Psoas muscle (tissue), 8 donors: ENCODE data around the gene PKNOX2. TPM values are rescaled to one million over a fixed set of nuclear protein-coding genes. Genes with fewer than 3 reads are reported as not detected.

Experiments used
- ATAC-seq, 4 donors: fragments of 200-7000 bp; cut with Tn5 transposase; one replicate each; pipeline ENCODE4 v1.9.1; 2020; ENCODE audit warnings: moderate library complexity in 3 of 4, mild to moderate bottlenecking in 2 of 4
- DNase-seq, 2 donors: peaks; one replicate each; pipeline ENCODE4 v3.0.0-alpha.2; 2020
- H3K27ac ChIP-seq: fragments of 200-600 bp; one replicate; pipeline ENCODE4 v1.8.0; 2022
- H3K27me3 ChIP-seq, 3 donors: fragments of 200-600 bp in 1 of 3; one replicate each; pipeline versions ENCODE4 v1.6.1 to v1.8.0; 2013 to 2022; ENCODE audit warnings: low read length in 2 of 3, mild to moderate bottlenecking in 2 of 3, moderate library complexity in 1 of 3; ENCODE audit not compliant: insufficient read depth in 3 of 3
- H3K36me3 ChIP-seq, 2 donors: fragments of 200-600 bp in 1 of 2; one replicate each; pipeline versions ENCODE4 v1.6.1 to v1.8.0; 2013 to 2022; ENCODE audit warnings: low read depth in 1 of 2, mild to moderate bottlenecking in 1 of 2, moderate library complexity in 1 of 2; ENCODE audit not compliant: insufficient read depth in 1 of 2
- H3K4me1 ChIP-seq: fragments of 200-600 bp; one replicate; pipeline ENCODE4 v1.8.0; 2022
- H3K4me3 ChIP-seq: fragments of 200-600 bp; one replicate; pipeline ENCODE4 v1.8.0; 2022; ENCODE audit warnings: mild to moderate bottlenecking
- H3K9me3 ChIP-seq: fragments of 200-600 bp; one replicate; pipeline ENCODE4 v1.8.0; 2022
- WGBS, 3 donors: extraction: QIAGEN DNeasy Blood & Tissue Kit; methylation state at CpG; one replicate each; pipeline versions ENCODE4 v1.1.6 to v1.1.7; 2013; 5-methylcytosine and 5-hydroxymethylcytosine counted together
- intact Hi-C, 2 donors: fragments of 100-400 bp; cut with DNase I; formaldehyde crosslinking; loops; one replicate each; pipeline versions ENCODE4 v1.11.0 to v1.14.2; 2022
- polyA plus RNA-seq, 3 donors: library from polyadenylated mRNA; stranded (reverse); fragments of 200-250 nt; gene quantifications; one replicate each; pipeline ENCODE4 v1.2.3, GENCODE V29; 2013
- total RNA-seq, 4 donors: library from RNA; stranded (reverse); fragmentation: NEBNext Ultra II Directional in 2 of 4; extraction: Animal tissue kit (Norgen Biotek cat#: 25700) in 2 of 4; gene quantifications; one replicate each; pipeline versions ENCODE4 v1.2.1 to v1.2.4, GENCODE V29; 2021 to 2023
- TF ChIP-seq, protein P1 (sequence below): fragments of 200-600 bp; IDR thresholded peaks from one replicate; pipeline ENCODE4 v1.8.0; 2022; ENCODE audit warnings: antibody characterized with exemption
- donor health status: healthy with polysubstance abuse.
- donor health status: DM: no; HTN: no; CAD: no; lungs with moderate emphysema.
- donor health status: Bipolar disorder and iron deficiency.
- donor health status: healthy.
- donor health status: DM: yes; HTN: yes; CAD: no.
- donor health status: DM: no; HTN: no; CAD: no.
- donor health status: DM: no; HTN: no; CAD: no.
- donor health status: DM: yes; HTN: yes; CAD: no.

PKNOX2 gene
- total and polyA plus RNA-seq, 7 donors: 1.8 to 30.5 (median 14.5) TPM

DNA sequence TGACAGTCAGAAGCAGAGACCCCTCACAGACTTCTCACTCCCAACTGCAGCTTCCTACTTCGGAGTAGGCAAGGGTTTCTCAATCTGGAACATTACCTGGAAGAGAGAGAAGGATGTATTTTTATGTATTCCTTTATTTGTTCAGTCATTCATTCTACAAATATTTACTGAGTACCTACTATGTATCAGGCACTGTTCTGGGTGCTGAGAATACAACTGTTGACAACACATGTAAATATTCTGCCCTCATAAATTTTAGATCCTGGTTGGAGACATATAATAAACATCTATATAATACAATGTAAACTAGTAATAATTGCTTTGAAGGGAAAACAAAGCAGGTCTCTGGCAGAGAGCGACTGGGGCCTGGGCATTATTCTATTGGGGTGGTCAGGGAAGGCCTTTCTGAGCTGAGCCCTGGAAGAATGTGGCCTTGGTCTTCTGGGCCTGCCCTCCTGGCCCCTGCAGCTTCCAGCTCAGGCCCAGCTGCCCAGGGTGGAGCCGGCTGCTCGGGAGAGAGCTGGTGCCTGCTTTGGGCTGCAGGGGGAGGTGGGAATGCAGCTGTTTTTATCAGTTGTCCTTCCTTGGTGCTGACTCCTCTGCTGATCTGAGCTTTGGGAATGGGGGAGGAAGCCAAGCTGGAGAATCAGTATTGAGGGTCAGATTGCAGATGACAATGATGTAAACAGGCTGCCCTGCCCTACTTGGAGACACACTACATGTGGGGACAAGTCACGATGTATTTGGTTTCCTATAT is 46.8 kb downstream of the PKNOX2 start:
- Histone ChIP-seq H3K36me3 (no peaks in the 10 kb centered on the region), H3K27me3 (peaks cover 0 to 3% (median 0%) of the 10 kb centered on the region in 3 donors), H3K4me1 (peaks cover 32% of the 10 kb centered on the region), H3K9me3 (no peaks in the 10 kb centered on the region), H3K4me3 (peak overlapping the region; percentile 20), H3K27ac (peak overlapping the region; percentile 72)
- intact Hi-C loops: loop anchor here (5.0 kb wide), 2 partner anchors 39 to 191 kb away; no protein-coding TSS in a partner anchor
- DNase-seq (peak in 1 of 2 donors; percentile 69), ATAC-seq (peak; percentile 62 to 89 (median 81))
- TF ChIP-seq, protein P1, sequence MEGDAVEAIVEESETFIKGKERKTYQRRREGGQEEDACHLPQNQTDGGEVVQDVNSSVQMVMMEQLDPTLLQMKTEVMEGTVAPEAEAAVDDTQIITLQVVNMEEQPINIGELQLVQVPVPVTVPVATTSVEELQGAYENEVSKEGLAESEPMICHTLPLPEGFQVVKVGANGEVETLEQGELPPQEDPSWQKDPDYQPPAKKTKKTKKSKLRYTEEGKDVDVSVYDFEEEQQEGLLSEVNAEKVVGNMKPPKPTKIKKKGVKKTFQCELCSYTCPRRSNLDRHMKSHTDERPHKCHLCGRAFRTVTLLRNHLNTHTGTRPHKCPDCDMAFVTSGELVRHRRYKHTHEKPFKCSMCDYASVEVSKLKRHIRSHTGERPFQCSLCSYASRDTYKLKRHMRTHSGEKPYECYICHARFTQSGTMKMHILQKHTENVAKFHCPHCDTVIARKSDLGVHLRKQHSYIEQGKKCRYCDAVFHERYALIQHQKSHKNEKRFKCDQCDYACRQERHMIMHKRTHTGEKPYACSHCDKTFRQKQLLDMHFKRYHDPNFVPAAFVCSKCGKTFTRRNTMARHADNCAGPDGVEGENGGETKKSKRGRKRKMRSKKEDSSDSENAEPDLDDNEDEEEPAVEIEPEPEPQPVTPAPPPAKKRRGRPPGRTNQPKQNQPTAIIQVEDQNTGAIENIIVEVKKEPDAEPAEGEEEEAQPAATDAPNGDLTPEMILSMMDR: peak; percentile 30
- WGBS, 3 donors: 25 to 42% (median 28%) methylated on average over 5 of the region's 5 CpGs

DNA sequence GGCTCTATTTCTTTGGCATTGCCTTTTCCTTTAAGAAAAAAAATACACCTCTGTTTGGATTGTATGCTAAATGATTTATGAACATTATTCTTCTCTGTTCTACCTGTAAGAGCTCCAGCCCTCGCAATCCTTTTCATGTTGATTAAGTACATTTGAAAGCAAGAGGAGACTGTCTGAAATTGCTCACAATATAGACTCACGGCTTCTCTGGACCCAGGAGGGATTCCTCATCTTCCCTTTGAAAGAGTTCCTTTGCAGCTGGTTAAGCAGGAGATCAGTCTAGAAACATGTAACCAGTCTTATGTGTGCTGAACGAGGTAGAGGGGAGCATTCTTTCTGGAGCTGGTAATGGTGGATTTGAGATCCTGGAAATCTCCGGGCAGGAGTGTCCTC is 47.4 kb downstream of the PKNOX2 start:
- Histone ChIP-seq H3K27ac (peak overlapping the region; percentile 72), H3K4me1 (peaks cover 35% of the 10 kb centered on the region), H3K9me3 (no peaks in the 10 kb centered on the region), H3K4me3 (no peak overlapping the region), H3K36me3 (no peaks in the 10 kb centered on the region), H3K27me3 (peaks cover 0 to 3% (median 0%) of the 10 kb centered on the region in 3 donors)
- intact Hi-C loops: loop anchor here (5.0 kb wide), 2 partner anchors 40 to 190 kb away; no protein-coding TSS in a partner anchor
- 11 to 37% (median 27%) methylated on average over 4 of the region's 4 CpGs for WGBS, 3 donors
- TF ChIP-seq, protein P1: no peak
- DNase-seq (no peak), ATAC-seq (peak in 2 of 4 donors; percentile 7 to 14)

DNA sequence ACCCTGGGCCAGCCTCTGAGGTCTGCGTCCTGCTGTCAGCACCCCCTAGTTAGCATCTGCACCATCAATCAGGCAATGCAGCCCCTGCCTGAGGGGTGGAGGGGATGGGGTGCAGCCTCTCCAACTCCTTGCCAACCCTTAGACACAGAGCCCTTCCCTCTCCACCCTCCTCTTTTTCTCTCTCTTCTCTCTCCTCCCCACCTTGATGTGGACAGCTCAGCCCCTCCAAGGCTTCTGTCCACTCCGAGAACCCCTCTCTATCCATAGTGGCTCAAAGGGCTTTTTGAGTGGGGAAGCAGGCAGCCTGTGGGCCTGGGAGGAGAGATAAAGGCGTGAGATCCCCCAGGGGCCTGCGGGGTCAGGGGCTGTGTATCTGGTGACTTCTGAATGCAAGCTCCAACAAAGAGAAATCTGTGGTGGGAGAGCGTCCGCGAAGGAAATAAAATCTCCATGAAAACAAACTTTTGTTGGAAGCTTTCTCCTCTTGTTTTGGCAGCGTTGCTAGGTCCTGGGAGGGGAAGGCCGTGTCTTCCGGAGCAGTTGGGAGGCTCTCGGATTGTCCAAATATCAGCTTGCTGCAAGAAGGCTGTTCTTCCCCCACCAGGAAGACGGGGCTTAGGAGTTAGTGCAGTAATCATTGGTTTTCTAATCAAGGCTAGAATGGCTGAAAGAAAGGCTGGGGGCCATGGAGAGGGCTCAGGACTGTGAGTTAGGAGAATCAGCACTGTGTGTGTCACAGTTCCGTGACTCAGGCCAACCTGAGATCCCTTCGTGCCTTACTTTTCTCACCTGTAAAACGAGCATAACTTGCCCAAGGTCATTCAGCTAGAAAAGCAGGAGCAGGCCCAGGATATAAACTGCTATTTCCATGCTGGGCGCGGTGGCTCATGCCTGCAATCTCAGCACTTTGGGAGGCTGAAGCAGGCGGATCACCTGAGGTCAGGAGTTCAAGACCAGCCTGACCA is 50.3 kb downstream of the PKNOX2 start:
- ATAC-seq: no peak
- intact Hi-C loops: loop anchor here (5.0 kb wide), 4 partner anchors 43 to 187 kb away; no protein-coding TSS in a partner anchor
- Histone ChIP-seq H3K27ac (peak overlapping the region; percentile 51), H3K36me3 (no peaks in the 10 kb centered on the region), H3K4me3 (no peak overlapping the region), H3K27me3 (no peaks in the 10 kb centered on the region), H3K4me1 (peaks cover 35% of the 10 kb centered on the region), H3K9me3 (no peaks in the 10 kb centered on the region)
- WGBS, 3 donors: 55 to 60% (median 56%) methylated on average over 17 to 18 of the region's 18 CpGs
- DNase-seq: no peak
- TF ChIP-seq, protein P1: no peak

DNA sequence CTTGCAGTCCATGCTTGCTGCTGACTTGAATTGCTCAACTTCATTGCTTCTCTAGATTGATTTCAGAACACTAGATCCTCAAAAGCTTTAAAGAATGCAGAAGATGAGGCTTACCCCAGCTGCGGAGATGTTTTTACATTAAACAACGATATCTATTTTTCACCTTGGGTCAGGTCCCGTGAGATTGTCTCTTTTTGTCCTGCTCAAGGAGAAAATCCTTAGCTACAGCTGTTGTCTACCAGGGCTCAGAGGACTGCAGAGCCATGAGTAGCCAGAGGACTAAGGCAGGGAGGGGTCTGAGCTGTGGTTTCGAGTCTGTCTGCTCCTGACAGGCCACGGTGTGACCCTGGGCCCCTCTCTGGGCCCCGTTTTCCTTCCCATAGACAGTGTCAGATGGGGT is 51.4 kb downstream of the PKNOX2 start:
- intact Hi-C loops: loop anchor here (5.0 kb wide), 2 partner anchors 49 to 131 kb away; no protein-coding TSS in a partner anchor
- TF ChIP-seq, protein P1: no peak
- H3K36me3 ChIP-seq: no peaks in the 10 kb centered on the region
- H3K9me3 ChIP-seq: no peaks in the 10 kb centered on the region
- 27 to 41% (median 37%) methylated on average over 6 of the region's 6 CpGs for WGBS, 3 donors
- peak in 3 of 4 donors; percentile 16 to 40 (median 27) for ATAC-seq
- peak overlapping the region; percentile 51 for H3K27ac ChIP-seq
- no peak for DNase-seq
- no peaks in the 10 kb centered on the region for H3K27me3 ChIP-seq
- no peak overlapping the region for H3K4me3 ChIP-seq
- peaks cover 31% of the 10 kb centered on the region for H3K4me1 ChIP-seq
